ENCODE measurements around the gene RRAGC.
"Not testable (repeated sequence)": the region's sequence is repeated elsewhere in the genome, so short reads cannot be mapped to it uniquely, and the experiment has no call there.

Gene RRAGC

GRCh38 chr1:38852780-38853179 lies 6.8 kb downstream of the RRAGC start:
- DNase-seq: no peak

GRCh38 chr1:38848071-38848470 lies 11.5 kb downstream of the RRAGC start:
- peak; percentile 31 for DNase-seq

GRCh38 chr1:38846210-38846609 lies 13.4 kb downstream of the RRAGC start:
- no peak for DNase-seq

GRCh38 chr1:38845088-38845487 lies 14.5 kb downstream of the RRAGC start:
- not testable (repeated sequence) for DNase-seq

GRCh38 chr1:38840281-38840680 lies 19.3 kb downstream of the RRAGC start:
- DNase-seq: no peak

GRCh38 chr1:38839363-38839762 lies 20.2 kb downstream of the RRAGC start:
- DNase-seq: no peak

GRCh38 chr1:38836316-38836715 lies 23.3 kb downstream of the RRAGC start:
- not testable (repeated sequence) for DNase-seq

- DNase-seq: peak; percentile 78
Observed at GRCh38 chr1:38834937-38835827, 24.4 kb downstream of the RRAGC start.

GRCh38 chr1:38834221-38834782 lies 25.3 kb downstream of the RRAGC start:
- peak; percentile 41 for DNase-seq

GRCh38 chr1:38833146-38833545 lies 26.4 kb downstream of the RRAGC start:
- DNase-seq: no peak

- DNase-seq: no peak
Observed at GRCh38 chr1:38832370-38832734, 27.2 kb downstream of the RRAGC start.

GRCh38 chr1:38831731-38832369 lies 27.7 kb downstream of the RRAGC start:
- no peak for DNase-seq

GRCh38 chr1:38829368-38829767 lies 30.2 kb downstream of the RRAGC start:
- DNase-seq: no peak

GRCh38 chr1:38827318-38827717 lies 32.3 kb downstream of the RRAGC start:
- DNase-seq: no peak

- DNase-seq: no peak
Observed at GRCh38 chr1:38826886-38827285, 32.7 kb downstream of the RRAGC start.

GRCh38 chr1:38826262-38826661 lies 33.3 kb downstream of the RRAGC start:
- no peak for DNase-seq

GRCh38 chr1:38820860-38821259 lies 38.7 kb downstream of the RRAGC start:
- no peak for DNase-seq

- no peak for DNase-seq
Observed at GRCh38 chr1:38819516-38819915, 40.1 kb downstream of the RRAGC start.

GRCh38 chr1:38819040-38819439 lies 40.5 kb downstream of the RRAGC start:
- DNase-seq: no peak

- DNase-seq: peak; percentile 17
Observed at GRCh38 chr1:38818175-38818976, 41.2 kb downstream of the RRAGC start.

- no peak for DNase-seq
Observed at GRCh38 chr1:38817267-38818174, 42.1 kb downstream of the RRAGC start.
